ENCODE data around the gene DCST1. TPM values are rescaled to one million over a fixed set of nuclear protein-coding genes. Genes with fewer than 3 reads are reported as not detected.

DCST1 gene
- polyA plus RNA-seq, 3 donors, result not detected

- 2 to 3% (median 3%) methylated on average over 45 to 50 of the region's 50 CpGs for WGBS, 3 donors
- peak overlapping the region; percentile 74 for H3K27ac ChIP-seq (ENCODE audit: low read depth, low read length)
Observed at GRCh38 chr1:154999571-155000410, 33.8 kb upstream of the DCST1 start.

- H3K27ac ChIP-seq (ENCODE audit: low read depth, low read length), result peak overlapping the region; percentile 74
- WGBS, 3 donors, result 0% methylated on average over 8 to 13 of the region's 13 CpGs
Observed at GRCh38 chr1:155000411-155000725, 33.3 kb upstream of the DCST1 start.

- 0 to 1% (median 0%) methylated on average over 40 to 43 of the region's 43 CpGs for WGBS, 3 donors
- H3K27ac ChIP-seq (ENCODE audit: low read depth, low read length), result peak overlapping the region; percentile 74
Observed at GRCh38 chr1:155000726-155001424, 32.7 kb upstream of the DCST1 start.

- 0 to 1% (median 0%) methylated on average over 11 of the region's 11 CpGs for WGBS, 3 donors
- peak overlapping the region; percentile 53 for H3K27ac ChIP-seq (ENCODE audit: low read depth, low read length)
Observed at GRCh38 chr1:155001425-155001674, 32.3 kb upstream of the DCST1 start.

- peak overlapping the region; percentile 53 for H3K27ac ChIP-seq (ENCODE audit: low read depth, low read length)
- 1 to 2% (median 1%) methylated on average over 29 to 38 of the region's 38 CpGs for WGBS, 3 donors
Observed at GRCh38 chr1:155001675-155002463, 31.8 kb upstream of the DCST1 start.

GRCh38 chr1:155002464-155003226, 31.0 kb upstream of the DCST1 start, which contains the start of gene ZBTB7B:
Gene ZBTB7B (plus strand): TSS chr1:155002802. CDS start chr1:155014661, 11,859 bp downstream.
- WGBS, 3 donors, result 0 to 1% (median 0%) methylated on average over 24 to 34 of the region's 35 CpGs
- H3K27ac ChIP-seq (ENCODE audit: low read depth, low read length), result peak within 1 kb of the TSS; percentile 81

- 0 to 1% (median 0%) methylated on average over 37 of the region's 37 CpGs for WGBS, 3 donors
- H3K27ac ChIP-seq (ENCODE audit: low read depth, low read length), result peak overlapping the region; percentile 81
Observed at GRCh38 chr1:155003227-155003765, 30.3 kb upstream of the DCST1 start.

GRCh38 chr1:155003766-155004351, 29.8 kb upstream of the DCST1 start:
- peak overlapping the region; percentile 81 for H3K27ac ChIP-seq (ENCODE audit: low read depth, low read length)
- 1 to 2% (median 2%) methylated on average over 29 to 34 of the region's 34 CpGs for WGBS, 3 donors

GRCh38 chr1:155004352-155005075, 29.1 kb upstream of the DCST1 start:
- H3K27ac ChIP-seq (ENCODE audit: low read depth, low read length), result peak overlapping the region; percentile 81
- 23 to 41% (median 28%) methylated on average over 5 of the region's 5 CpGs for WGBS, 3 donors

GRCh38 chr1:155005076-155006011, 28.3 kb upstream of the DCST1 start:
- H3K27ac ChIP-seq (ENCODE audit: low read depth, low read length), result peak overlapping the region; percentile 48
- 11 to 38% (median 38%) methylated on average over 16 to 17 of the region's 17 CpGs for WGBS, 3 donors

GRCh38 chr1:155006601-155007101, 27.0 kb upstream of the DCST1 start:
- WGBS, 3 donors, result 16 to 61% (median 22%) methylated on average over 2 of the region's 2 CpGs
- peak overlapping the region; percentile 9 for H3K27ac ChIP-seq (ENCODE audit: low read depth, low read length)

GRCh38 chr1:155007251-155007828, 26.3 kb upstream of the DCST1 start:
- 22 to 58% (median 45%) methylated on average over 6 of the region's 6 CpGs for WGBS, 3 donors
- peak overlapping the region; percentile 16 for H3K27ac ChIP-seq (ENCODE audit: low read depth, low read length)

GRCh38 chr1:155008015-155008941, 25.3 kb upstream of the DCST1 start:
- 37 to 60% (median 38%) methylated on average over 14 to 16 of the region's 16 CpGs for WGBS, 3 donors
- peak overlapping the region; percentile 16 for H3K27ac ChIP-seq (ENCODE audit: low read depth, low read length)

GRCh38 chr1:155009221-155009711, 24.4 kb upstream of the DCST1 start:
- WGBS, 3 donors, result 72 to 82% (median 81%) methylated on average over 11 to 12 of the region's 12 CpGs
- H3K27ac ChIP-seq (ENCODE audit: low read depth, low read length), result no peak overlapping the region

- WGBS, 3 donors, result 76 to 93% (median 83%) methylated on average over 5 of the region's 5 CpGs
- H3K27ac ChIP-seq (ENCODE audit: low read depth, low read length), result no peak overlapping the region
Observed at GRCh38 chr1:155009742-155010141, 23.9 kb upstream of the DCST1 start.
